ENCODE data around the gene RGS14.
A peak's percentile ranks its signal among the peaks of the same experiment; 100 is the strongest.

RGS14 gene

GRCh38 chr5:177357459-177358351 is at the start of gene RGS14:
Gene RGS14 (plus strand): TSS chr5:177357924. CDS start chr5:177358025, 101 bp downstream.
- DNase-seq (ENCODE audit: low read depth, low spot score): peak; percentile 27

GRCh38 chr5:177308740-177309139 is 49.0 kb upstream of the RGS14 start:
- DNase-seq (ENCODE audit: low read depth, low spot score): no peak

- DNase-seq (ENCODE audit: low read depth, low spot score): peak; percentile 48
Measured at GRCh38 chr5:177309351-177310191, 48.2 kb upstream of the RGS14 start.

GRCh38 chr5:177310332-177310731 is 47.4 kb upstream of the RGS14 start:
- no peak for DNase-seq (ENCODE audit: low read depth, low spot score)

- no peak for DNase-seq (ENCODE audit: low read depth, low spot score)
Measured at GRCh38 chr5:177310757-177311391, 46.9 kb upstream of the RGS14 start.

- no peak for DNase-seq (ENCODE audit: low read depth, low spot score)
Measured at GRCh38 chr5:177311392-177311722, 46.4 kb upstream of the RGS14 start.

GRCh38 chr5:177311723-177312648 is 45.7 kb upstream of the RGS14 start, which contains the start of gene MXD3:
Gene MXD3 (minus strand): TSS chr5:177311898. CDS start chr5:177311830, 68 bp downstream.
- DNase-seq (ENCODE audit: low read depth, low spot score): peak; percentile 94

GRCh38 chr5:177312649-177313181 is 45.0 kb upstream of the RGS14 start:
- DNase-seq (ENCODE audit: low read depth, low spot score): no peak

- DNase-seq (ENCODE audit: low read depth, low spot score): no peak
Measured at GRCh38 chr5:177313561-177314259, 44.0 kb upstream of the RGS14 start.

GRCh38 chr5:177314376-177315342 is 43.1 kb upstream of the RGS14 start:
- no peak for DNase-seq (ENCODE audit: low read depth, low spot score)

GRCh38 chr5:177315411-177315810 is 42.3 kb upstream of the RGS14 start:
- DNase-seq (ENCODE audit: low read depth, low spot score): no peak

- no peak for DNase-seq (ENCODE audit: low read depth, low spot score)
Measured at GRCh38 chr5:177316005-177316404, 41.7 kb upstream of the RGS14 start.

- DNase-seq (ENCODE audit: low read depth, low spot score): peak; percentile 47
Measured at GRCh38 chr5:177317959-177318377, 39.8 kb upstream of the RGS14 start.

GRCh38 chr5:177319913-177320588 is 37.7 kb upstream of the RGS14 start:
- DNase-seq (ENCODE audit: low read depth, low spot score): no peak

- DNase-seq (ENCODE audit: low read depth, low spot score): no peak
Measured at GRCh38 chr5:177320879-177321278, 36.8 kb upstream of the RGS14 start.

GRCh38 chr5:177325868-177326381 is 31.8 kb upstream of the RGS14 start:
- no peak for DNase-seq (ENCODE audit: low read depth, low spot score)

- no peak for DNase-seq (ENCODE audit: low read depth, low spot score)
Measured at GRCh38 chr5:177327539-177328522, 29.9 kb upstream of the RGS14 start.

Measured in activated naive CD8-positive, alpha-beta T cell treated with anti-CD3 and anti-CD28 coated beads, Interleukin-2, amount 50 U/mL, for 16 hours (primary cell).